Uterus (tissue), 4 donors: Measurements from ENCODE around the gene FAM118B. TPM values are rescaled to one million over a fixed set of nuclear protein-coding genes. Genes with fewer than 3 reads are reported as not detected.

Experiments
- DNase-seq, 2 donors: peaks; one replicate each; pipeline ENCODE4 v3.0.0-alpha.2; 2019 to 2020
- H3K27ac ChIP-seq, 2 donors: fragments of 200-600 bp; sonication (generic); 1 replicate in 1 of 2; 2 replicates in 1 of 2; pipeline ENCODE4 v1.5.1; 2016 to 2018
- H3K27me3 ChIP-seq, 2 donors: fragments of 200-600 bp; sonication (generic); one replicate each; pipeline ENCODE4 v1.5.1; 2018 to 2019; ENCODE audit warnings: control low read depth in 1 of 2
- H3K36me3 ChIP-seq, 2 donors: fragments of 200-600 bp; sonication (generic); one replicate each; pipeline ENCODE4 v1.5.1; 2019; ENCODE audit warnings: control low read depth in 1 of 2
- H3K4me1 ChIP-seq, 2 donors: fragments of 200-600 bp; sonication (generic); one replicate each; pipeline ENCODE4 v1.5.1; 2018 to 2019; ENCODE audit warnings: control low read depth in 1 of 2
- H3K4me3 ChIP-seq, 2 donors: fragments of 200-600 bp; sonication (generic); 1 replicate in 1 of 2; 2 replicates in 1 of 2; pipeline ENCODE4 v1.5.1; 2018 to 2019; ENCODE audit warnings: mild to moderate bottlenecking in 1 of 2
- H3K9me3 ChIP-seq, 2 donors: fragments of 200-600 bp; sonication (generic); one replicate each; pipeline ENCODE4 v1.5.1; 2019; ENCODE audit warnings: control low read depth in 1 of 2
- CTCF ChIP-seq, 4 experiments: fragments of 200-600 bp in 2 of 4; fragments of 450-650 bp in 2 of 4; sonication (generic) in 2 of 4; IDR thresholded peaks; one replicate each; pipeline ENCODE4 v1.5.1; 2016 to 2019; ENCODE audit warnings: antibody characterized with exemption in 4 of 4, mild to moderate bottlenecking in 2 of 4, moderate library complexity in 1 of 4
- POLR2A ChIP-seq, 2 donors: fragments of 450-650 bp; IDR thresholded peaks; one replicate each; pipeline ENCODE4 v1.6.1; 2016; ENCODE audit warnings: antibody characterized with exemption in 2 of 2, mild to moderate bottlenecking in 1 of 2, moderate library complexity in 1 of 2
- intact Hi-C: fragments of 100-400 bp; cut with DNase I; formaldehyde crosslinking; loops from one replicate; pipeline ENCODE4 v1.15.1; 2023; ENCODE audit warnings: low total_unique reads
- total RNA-seq, 4 donors: library from RNA; depleted of rRNA in 3 of 4; stranded (reverse); fragments of >200 nt in 3 of 4; gene quantifications; one replicate each; pipeline versions ENCODE4 v1.1.0 to v1.2.4, GENCODE V29; 2014 to 2023
- donor health status: DM: yes; HTN: yes; CAD: no.

Gene FAM118B
- total RNA-seq = 10 to 100 TPM; 14.7 to 31.8 (median 17.8) TPM

GRCh38 chr11:126211236-126212088, at the start of gene FAM118B, which contains the start of gene RPUSD4:
Gene FAM118B (plus strand): TSS chr11:126211782. CDS start chr11:126235002, 23,220 bp downstream.
Gene RPUSD4 (minus strand): TSS chr11:126211650. CDS start chr11:126211638, 12 bp downstream.
- no peaks in the 10 kb centered on the region for H3K27me3 ChIP-seq
- TF ChIP-seq CTCF (IDR thresholded peaks at IDR 0.05) (peak in 1 of 4 experiments; percentile 3), POLR2A (IDR thresholded peaks at IDR 0.05) (peak; percentile 73 to 79)
- DNase-seq = peak; percentile 98 to 99
- peak within 1 kb of the TSS; percentile 53 to 63 for H3K27ac ChIP-seq
- H3K4me1 ChIP-seq = no peaks in the 10 kb centered on the region
- peak within 1 kb of the TSS; percentile 79 to 89 for H3K4me3 ChIP-seq
- no peaks in the 10 kb centered on the region for H3K9me3 ChIP-seq
- no peaks in the 10 kb centered on the region for H3K36me3 ChIP-seq
- intact Hi-C loops = no loop called here

- Histone ChIP-seq H3K27ac (peak overlapping the region; percentile 78 to 88), H3K27me3 (no peaks in the 10 kb centered on the region), H3K4me1 (peaks cover 15 to 20% of the 10 kb centered on the region in 2 donors), H3K9me3 (no peaks in the 10 kb centered on the region), H3K36me3 (no peaks in the 10 kb centered on the region), H3K4me3 (no peak overlapping the region)
- no peak for TF ChIP-seq POLR2A (IDR thresholded peaks at IDR 0.05)
- TF ChIP-seq CTCF (IDR thresholded peaks at IDR 0.05) = no peak
- intact Hi-C loops = no loop called here
- DNase-seq = peak in 1 of 2 donors; percentile 37
Measured at GRCh38 chr11:126162306-126163030, 49.1 kb upstream of the FAM118B start.

GRCh38 chr11:126163074-126163700, 48.4 kb upstream of the FAM118B start:
- no peaks in the 10 kb centered on the region for H3K9me3 ChIP-seq
- no peaks in the 10 kb centered on the region for H3K27me3 ChIP-seq
- TF ChIP-seq POLR2A (IDR thresholded peaks at IDR 0.05) (no peak), CTCF (IDR thresholded peaks at IDR 0.05) (no peak)
- H3K27ac ChIP-seq = peak overlapping the region; percentile 88 to 91
- intact Hi-C loops = no loop called here
- H3K4me1 ChIP-seq = peaks cover 15 to 20% of the 10 kb centered on the region in 2 donors
- DNase-seq = peak; percentile 86 to 93
- no peak overlapping the region for H3K4me3 ChIP-seq
- H3K36me3 ChIP-seq = no peaks in the 10 kb centered on the region

GRCh38 chr11:126163779-126164178, 47.8 kb upstream of the FAM118B start:
- Histone ChIP-seq H3K27ac (peak overlapping the region; percentile 88 to 91), H3K9me3 (no peaks in the 10 kb centered on the region), H3K27me3 (no peaks in the 10 kb centered on the region), H3K36me3 (no peaks in the 10 kb centered on the region), H3K4me1 (peaks cover 15 to 20% of the 10 kb centered on the region in 2 donors), H3K4me3 (no peak overlapping the region)
- intact Hi-C loops = no loop called here
- no peak for DNase-seq
- TF ChIP-seq POLR2A (IDR thresholded peaks at IDR 0.05) = no peak
- no peak for TF ChIP-seq CTCF (IDR thresholded peaks at IDR 0.05)
